ENCODE measurements around the gene CP.
"Not testable (repeated sequence)": the region's sequence is repeated elsewhere in the genome, so short reads cannot be mapped to it uniquely, and the experiment has no call there.

DNA sequence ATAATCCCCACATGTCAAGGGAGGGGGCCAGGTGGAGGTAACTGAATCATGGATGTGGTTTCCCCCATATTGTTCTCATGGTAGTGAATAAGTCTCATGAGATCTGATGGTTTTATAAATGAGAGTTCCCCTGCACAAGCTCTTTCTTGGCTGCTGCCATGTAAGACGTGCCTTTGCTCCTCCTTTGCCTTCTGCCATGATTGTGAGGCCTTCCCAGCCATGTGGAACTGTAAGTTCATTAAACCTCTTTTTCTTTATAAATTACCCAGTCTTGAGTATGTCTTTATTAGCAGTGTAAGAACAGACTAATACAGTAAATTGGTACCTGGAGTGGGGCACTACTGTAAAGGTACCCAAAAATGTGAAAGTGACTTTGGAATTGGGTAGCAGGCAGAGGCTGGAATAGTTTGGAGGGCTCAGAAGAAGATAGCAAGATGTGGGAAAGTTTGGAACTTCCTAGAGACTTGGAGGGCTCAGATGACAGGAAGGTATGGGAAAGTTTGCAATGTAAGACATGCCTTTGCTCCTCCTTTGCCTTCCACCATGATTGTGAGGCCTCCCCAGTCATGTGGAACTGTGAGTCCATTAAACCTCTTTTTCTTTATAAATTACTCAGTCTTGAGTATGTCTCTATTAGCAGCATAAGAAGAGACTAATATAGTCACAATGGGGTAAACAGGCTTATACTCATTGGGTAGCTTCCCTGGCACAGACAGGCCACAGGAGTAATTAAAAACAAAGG lies 2.1 kb downstream of the CP start:
- TF ChIP-seq POLR2AphosphoS5, EP300 (IDR thresholded peaks at IDR 0.05): not testable (repeated sequence)
- TF ChIP-seq, protein P1, sequence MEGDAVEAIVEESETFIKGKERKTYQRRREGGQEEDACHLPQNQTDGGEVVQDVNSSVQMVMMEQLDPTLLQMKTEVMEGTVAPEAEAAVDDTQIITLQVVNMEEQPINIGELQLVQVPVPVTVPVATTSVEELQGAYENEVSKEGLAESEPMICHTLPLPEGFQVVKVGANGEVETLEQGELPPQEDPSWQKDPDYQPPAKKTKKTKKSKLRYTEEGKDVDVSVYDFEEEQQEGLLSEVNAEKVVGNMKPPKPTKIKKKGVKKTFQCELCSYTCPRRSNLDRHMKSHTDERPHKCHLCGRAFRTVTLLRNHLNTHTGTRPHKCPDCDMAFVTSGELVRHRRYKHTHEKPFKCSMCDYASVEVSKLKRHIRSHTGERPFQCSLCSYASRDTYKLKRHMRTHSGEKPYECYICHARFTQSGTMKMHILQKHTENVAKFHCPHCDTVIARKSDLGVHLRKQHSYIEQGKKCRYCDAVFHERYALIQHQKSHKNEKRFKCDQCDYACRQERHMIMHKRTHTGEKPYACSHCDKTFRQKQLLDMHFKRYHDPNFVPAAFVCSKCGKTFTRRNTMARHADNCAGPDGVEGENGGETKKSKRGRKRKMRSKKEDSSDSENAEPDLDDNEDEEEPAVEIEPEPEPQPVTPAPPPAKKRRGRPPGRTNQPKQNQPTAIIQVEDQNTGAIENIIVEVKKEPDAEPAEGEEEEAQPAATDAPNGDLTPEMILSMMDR (IDR thresholded peaks at IDR 0.05): not testable (repeated sequence)

Data from upper lobe of left lung (tissue), 4 donors.